ENCODE measurements around the gene PPP2R5C. TPM values are rescaled to one million over a fixed set of nuclear protein-coding genes. Genes with fewer than 3 reads are reported as not detected.
A peak's percentile ranks its signal among the peaks of the same experiment; 100 is the strongest.

Gene PPP2R5C
- total RNA-seq, 1 donor from 2014 or later, result 60.8 TPM

DNA sequence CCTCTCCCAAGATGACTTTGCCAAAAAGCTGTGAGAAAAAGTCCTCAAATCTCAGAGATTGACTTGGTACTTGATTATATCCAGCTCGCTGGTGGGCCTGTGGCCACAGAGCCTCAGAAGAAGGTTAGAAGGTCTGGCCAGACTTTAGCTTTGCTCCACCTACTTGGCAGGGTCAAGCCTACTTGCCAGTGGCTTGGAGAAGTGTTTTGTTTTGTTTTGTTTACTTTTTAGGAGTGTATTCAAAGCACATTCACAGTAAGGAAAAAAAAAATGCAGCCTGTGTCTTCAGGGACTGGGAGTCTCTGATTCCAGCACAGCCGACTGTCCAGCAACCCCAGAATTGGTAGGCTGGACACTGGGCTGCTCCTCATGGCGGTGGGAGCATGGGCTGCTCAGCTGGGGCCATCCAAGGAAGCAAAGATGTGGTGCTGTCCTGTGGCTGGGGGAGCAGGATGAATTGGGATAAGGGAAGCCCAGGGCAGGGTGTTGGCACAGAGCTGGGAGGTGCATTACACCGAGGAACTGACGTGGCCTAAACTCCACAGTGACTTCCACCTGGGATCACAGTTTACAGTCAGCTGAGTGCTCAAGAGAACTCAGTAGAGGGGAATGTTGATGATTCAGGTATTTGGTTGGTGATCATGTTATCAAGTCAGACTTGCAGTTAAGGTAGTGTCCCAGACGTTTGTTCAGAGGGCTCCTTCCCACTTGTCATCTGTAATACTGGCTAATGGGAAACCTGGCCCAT lies 73.5 kb downstream of the PPP2R5C start:
- peak; percentile 15 for ATAC-seq
- DNase-seq (ENCODE audit: low spot score), result peak; percentile 23

DNA sequence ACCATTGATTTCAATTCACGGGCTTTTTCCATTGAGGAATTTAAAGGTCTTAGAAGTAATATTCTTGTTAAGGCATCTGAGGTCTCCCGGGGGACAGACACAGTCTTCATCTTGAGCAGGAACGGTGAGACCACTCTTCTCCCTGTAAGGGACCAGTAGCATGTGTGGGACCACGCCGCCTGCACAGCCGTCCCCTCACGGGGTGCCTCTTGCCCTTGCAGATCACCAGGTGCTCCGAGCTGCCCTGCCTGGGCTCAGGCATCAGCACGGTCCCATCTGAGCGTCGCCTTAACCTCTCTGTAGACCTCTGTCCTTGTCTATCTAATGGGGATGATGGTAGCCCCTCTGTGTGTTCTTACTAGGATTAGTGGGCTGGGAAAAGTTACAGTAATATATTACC lies 74.1 kb downstream of the PPP2R5C start:
- DNase-seq (ENCODE audit: low spot score), result peak; percentile 34

DNA sequence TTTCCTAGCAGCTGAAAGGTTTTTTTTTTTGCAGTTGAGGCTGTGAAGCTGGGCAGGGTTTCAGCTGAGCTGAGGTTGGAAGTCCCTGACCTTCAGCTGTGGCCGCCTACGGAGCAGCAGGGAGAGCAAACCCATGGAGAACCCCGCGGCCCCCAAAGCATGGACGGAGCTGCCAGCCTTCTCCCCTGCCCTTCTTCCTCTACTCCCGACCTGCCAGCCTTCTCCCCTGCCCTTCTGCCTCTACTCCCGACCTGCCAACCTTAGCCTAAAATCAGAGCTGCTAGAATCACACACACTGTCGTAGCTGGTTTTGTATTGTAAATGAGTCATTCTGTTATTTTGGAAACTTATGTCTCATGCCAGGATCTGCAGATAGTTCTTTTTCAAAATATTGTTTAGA lies 74.6 kb downstream of the PPP2R5C start:
- no peak for ATAC-seq

More for the DNA sequence above, 74.1 kb downstream of the PPP2R5C start:
- no peak for ATAC-seq

GRCh38 chr14:101838476-101838875 lies 77.0 kb downstream of the PPP2R5C start:
- ATAC-seq, result no peak
- DNase-seq (ENCODE audit: low spot score), result peak; percentile 21

More for the DNA sequence above, 74.6 kb downstream of the PPP2R5C start:
- DNase-seq (ENCODE audit: low spot score), result peak; percentile 30

DNA sequence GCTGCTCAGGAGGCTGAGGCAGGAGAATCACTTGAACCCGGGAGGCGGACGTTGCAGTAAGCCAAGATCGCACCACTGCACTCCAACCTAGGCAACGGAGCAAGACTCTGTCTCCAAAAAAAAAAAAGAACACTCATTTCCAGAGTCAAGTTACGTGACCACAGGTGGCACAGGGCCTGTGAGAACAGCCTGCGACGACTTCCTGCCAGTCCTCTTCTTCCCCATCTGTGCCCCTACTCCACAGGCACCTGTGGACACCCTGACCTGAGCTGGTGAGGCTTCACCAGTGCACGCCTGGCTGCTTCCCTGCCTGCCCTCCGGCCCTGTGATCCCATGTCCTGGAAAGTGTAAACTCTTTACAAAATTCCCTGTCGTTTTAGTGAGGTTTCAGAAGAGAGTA lies 77.7 kb downstream of the PPP2R5C start:
- peak; percentile 27 for DNase-seq (ENCODE audit: low spot score)
- no peak for ATAC-seq

DNA sequence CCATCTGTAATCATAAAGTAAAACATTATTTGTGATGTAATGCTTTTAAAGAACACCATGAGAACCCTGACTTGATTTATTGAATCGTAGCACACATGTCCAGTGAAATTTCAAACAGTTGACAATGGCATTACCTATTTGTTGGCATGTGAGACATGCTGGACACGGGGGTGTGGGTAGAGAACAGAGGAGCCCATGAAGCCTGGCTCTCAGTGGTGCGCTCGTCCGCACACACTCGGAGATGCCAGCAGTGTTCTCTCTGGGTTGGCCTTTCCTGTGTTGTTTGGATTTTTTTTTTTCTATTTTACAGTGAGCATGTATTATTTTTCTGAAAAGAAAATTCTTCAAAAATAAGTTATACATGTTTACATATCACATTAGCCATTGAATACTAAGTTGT lies 78.2 kb downstream of the PPP2R5C start:
- DNase-seq (ENCODE audit: low spot score) (peak; percentile 14), ATAC-seq (no peak)

DNA sequence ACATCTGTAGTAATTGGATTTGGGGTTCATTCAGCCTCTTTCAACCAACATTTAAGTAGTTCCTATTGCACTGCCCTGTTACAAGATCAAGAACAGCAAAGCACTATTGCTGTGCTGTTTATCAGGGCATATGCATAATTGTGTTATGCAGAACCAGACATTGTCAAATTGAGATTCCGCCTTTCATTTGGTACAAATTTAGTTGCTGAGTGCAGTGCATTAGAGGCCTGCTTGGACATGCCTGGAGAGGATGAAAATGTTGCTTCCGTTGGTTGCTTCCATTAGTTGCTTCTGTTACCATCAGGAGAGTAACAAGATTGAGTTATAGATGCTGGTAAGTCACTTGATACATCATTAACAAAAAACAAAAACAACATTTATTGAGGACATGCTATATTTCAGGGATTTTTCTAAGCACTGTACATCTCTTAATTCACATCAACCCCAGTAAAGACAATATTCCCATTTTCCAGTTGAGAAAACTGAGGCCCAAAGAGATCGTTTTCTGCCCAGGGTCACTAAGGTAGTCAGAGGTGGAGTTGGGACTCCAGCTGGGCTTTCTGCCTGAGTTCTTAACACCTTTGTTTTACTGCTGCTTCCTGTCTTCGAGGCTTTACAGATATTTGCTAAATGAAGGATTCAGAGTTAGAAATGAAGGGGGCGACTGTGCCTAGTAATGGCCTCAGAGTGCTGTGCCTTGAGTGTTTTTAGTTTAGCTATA lies 79.3 kb downstream of the PPP2R5C start:
- DNase-seq (ENCODE audit: low spot score), result peak; percentile 6
- no peak for ATAC-seq

GRCh38 chr14:101843038-101843437 lies 81.5 kb downstream of the PPP2R5C start:
- ATAC-seq (peak; percentile 67), DNase-seq (ENCODE audit: low spot score) (no peak)

DNA sequence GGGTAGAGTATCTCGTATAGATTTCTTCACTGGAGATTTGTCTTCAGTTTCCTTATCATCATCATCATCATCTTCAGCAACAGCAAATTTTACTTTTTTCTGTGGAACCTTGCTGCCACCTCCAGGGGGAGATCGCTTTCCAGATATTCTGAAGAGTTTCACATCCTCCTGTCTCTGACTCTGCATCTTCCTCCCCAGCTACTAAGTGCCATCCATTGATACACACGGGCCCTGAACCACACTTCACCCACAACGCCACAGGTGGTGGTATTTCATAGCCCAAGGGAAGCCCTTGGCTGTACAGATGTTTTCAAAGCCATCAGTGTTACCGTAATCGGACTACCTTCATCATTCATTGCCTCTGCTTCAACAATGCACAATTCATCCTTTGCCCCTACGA lies 82.2 kb downstream of the PPP2R5C start:
- DNase-seq (ENCODE audit: low spot score) (peak; percentile 28), ATAC-seq (no peak)

GRCh38 chr14:101844219-101844618 lies 82.7 kb downstream of the PPP2R5C start:
- ATAC-seq, result no peak
- peak; percentile 31 for DNase-seq (ENCODE audit: low spot score)

DNA sequence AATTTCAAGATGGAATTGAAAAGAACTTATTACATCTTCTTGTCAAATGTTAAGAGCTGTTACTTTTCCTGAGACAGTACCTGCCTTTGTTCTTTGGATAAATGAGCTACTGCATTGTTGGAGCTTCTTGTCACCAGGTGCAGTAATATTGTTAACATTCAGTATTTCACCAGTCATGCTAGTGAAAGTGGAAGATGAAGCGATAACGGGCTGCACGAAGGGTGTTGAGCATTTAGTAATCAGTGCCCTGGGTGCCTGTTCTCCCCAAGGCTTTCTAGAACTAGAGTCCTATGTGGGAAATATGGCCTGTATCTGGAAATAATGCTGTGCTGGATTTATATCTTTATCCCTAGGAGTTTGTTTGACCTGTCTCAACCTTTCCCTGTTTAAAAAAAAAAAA lies 83.2 kb downstream of the PPP2R5C start:
- DNase-seq (ENCODE audit: low spot score) (peak; percentile 3), ATAC-seq (no peak)

- no peak for ATAC-seq
- DNase-seq (ENCODE audit: low spot score), result no peak
These were observed 84.0 kb downstream of the PPP2R5C start for GRCh38 chr14:101845496-101845895.

DNA sequence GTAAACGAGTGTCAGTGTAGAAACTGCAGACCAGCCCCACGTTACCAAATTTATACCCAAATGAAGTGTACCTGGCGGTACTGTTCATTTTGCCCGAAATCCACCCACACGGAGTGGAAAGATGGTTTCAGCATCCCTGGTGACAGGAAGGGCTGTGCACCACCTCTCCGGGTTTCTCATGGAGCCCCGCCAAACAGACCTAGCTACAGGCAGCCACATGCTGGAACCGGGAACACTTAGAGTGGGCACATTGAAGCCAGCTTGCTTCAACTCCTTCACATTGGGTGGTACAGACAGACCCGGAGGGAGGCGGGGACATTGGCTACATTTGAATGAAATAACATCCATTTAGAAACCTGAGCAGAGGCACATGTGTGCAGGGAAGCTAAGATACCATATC lies 84.4 kb downstream of the PPP2R5C start:
- ATAC-seq (no peak), DNase-seq (ENCODE audit: low spot score) (peak; percentile 42)

DNA sequence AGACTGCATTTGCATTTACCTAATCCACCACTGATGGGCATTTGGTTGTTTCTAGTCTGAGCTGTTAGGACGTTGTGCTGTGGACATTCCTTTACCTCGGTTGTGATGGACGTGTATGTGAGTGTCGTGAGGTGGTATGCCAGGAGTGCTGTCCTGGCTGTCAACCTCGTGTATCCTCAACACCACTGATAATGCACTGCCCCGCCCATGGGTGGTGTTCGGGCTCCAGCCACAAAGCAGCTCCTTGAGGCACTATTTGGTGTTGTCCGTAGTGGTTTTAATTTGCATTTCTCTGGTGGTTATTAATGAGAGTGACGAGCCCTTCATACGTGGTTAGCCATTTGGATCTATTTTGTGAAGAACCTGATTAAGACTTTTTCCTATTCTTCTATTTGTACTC lies 87.6 kb downstream of the PPP2R5C start:
- ATAC-seq, result no peak

GRCh38 chr14:101849640-101850039 lies 88.1 kb downstream of the PPP2R5C start:
- peak; percentile 4 for DNase-seq (ENCODE audit: low spot score)
- no peak for ATAC-seq

More for the DNA sequence above, 87.6 kb downstream of the PPP2R5C start:
- peak; percentile 15 for DNase-seq (ENCODE audit: low spot score)

DNA sequence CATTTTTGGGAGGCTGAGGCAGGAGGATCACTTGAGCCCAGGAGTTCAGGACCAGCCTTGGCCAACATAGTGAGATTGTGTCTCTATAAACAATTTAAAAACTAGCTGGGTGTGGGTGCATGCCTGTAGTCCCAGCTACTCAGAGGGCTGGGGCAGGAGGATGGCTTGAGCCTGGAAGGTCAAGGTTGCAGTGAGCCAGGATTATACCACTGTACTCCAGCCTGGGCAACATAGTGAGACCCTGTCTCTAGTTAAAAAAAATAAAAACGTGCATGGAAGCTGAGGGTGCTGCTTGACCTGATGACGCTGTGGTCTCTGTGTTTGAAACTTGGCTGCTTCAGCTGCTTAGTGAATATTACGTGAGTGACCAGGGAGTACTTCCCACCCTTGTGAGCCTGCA lies 89.7 kb downstream of the PPP2R5C start:
- ATAC-seq (no peak), DNase-seq (ENCODE audit: low spot score) (peak; percentile 18)

DNA sequence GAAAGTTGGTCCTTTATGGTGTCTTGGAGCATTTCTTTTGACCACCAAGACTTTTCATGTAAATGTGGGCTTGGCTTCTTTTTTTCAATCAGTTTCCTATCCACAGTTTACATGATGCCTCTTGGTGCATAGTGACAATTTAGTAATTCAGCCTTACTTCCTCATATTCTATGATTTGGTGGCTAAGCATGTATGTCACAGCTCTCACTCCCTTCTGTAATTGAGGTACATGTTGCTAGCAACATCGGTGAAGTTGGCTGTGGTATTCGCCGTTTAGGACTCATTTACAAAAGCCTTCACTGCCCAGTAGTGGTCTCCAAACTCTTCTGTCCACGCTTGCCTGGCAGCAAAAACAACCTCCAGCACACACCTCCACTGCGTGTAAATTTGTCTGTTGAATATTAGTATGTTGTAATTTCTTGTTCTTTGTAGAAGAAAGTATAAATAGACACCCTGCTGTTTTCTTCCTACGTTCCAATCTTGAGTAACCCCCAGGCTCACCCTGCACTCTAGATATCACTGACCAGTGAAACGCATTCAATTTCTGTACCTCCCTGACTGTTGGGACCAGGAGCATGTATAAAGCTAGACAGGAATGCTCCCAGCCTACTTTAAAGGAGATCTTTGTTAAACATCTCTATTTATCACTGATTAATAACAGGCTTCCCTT lies 90.4 kb downstream of the PPP2R5C start:
- peak; percentile 6 for DNase-seq (ENCODE audit: low spot score)
- ATAC-seq, result no peak

- ATAC-seq (no peak), DNase-seq (ENCODE audit: low spot score) (no peak)
These were observed 91.3 kb downstream of the PPP2R5C start for GRCh38 chr14:101852785-101853184.

- DNase-seq (ENCODE audit: low spot score) (peak; percentile 24), ATAC-seq (no peak)
These were observed 92.0 kb downstream of the PPP2R5C start for GRCh38 chr14:101853455-101854018.

DNA sequence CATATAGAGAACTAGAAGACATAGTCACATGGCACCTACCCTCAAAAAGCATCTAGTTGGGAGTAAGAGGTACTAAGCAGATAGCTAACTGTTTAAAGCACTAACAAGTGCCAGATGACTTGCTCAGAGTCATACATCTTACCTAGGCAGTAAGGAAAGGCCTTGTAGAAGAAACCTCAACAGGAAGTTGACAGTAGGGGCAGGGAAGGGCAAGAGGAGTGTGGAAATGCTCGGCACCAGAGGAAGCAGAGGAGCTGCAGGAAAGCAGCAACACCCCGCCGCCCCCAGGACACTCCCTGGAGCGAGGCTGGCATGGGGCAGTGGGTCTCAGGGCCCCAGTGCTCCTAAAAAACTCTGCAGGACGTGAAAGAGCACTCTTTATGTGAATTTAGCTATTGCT lies 92.9 kb downstream of the PPP2R5C start:
- peak; percentile 41 for ATAC-seq
- peak; percentile 42 for DNase-seq (ENCODE audit: low spot score)

DNA sequence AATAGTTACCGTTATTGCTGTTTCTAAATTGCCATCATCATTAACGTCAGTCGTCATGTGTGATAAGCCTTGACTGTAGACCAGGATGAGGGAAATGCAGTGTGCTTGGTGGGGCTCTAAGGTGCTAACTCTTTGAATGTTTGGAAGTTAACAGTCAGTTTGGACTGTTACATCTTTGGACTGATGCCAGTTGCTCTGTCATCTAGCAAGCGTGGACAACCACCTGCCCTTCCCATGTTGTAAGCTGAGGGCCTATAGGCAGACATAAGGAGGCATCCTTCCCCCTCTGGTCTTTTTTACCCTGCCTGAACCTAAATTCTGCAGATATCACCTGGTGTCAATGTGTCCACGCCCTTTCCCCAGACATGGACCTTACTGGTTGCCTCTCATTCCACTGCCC lies 94.4 kb downstream of the PPP2R5C start:
- ATAC-seq (peak; percentile 55), DNase-seq (ENCODE audit: low spot score) (peak; percentile 44)
